K562 (cell line): ENCODE data around the gene PLEKHF1.

Source experiments
- JUN ChIP-seq, 2 experiments: sonication (generic) in 1 of 2; formaldehyde crosslinking in 1 of 2; IDR thresholded peaks; 2 replicates each; pipeline versions ENCODE4 v1.6.1 to v1.8.0; 2012 to 2022; ENCODE audit warnings: borderline replicate concordance in 2 of 2, mild to moderate bottlenecking in 2 of 2, improper control_type of control experiment in 1 of 2, low read depth in 1 of 2, low read length in 1 of 2, missing genetic modification reagents in 1 of 2
- PHB2 ChIP-seq: fragments of 450-650 bp; IDR thresholded peaks from 2 replicates; pipeline ENCODE4 v1.6.1; 2017; ENCODE audit warnings: low read depth
- PTRF ChIP-seq: fragments of 450-650 bp; IDR thresholded peaks from 2 replicates; pipeline ENCODE4 v1.6.1; 2016; ENCODE audit warnings: mild to moderate bottlenecking, missing genetic modification characterization, missing compliant biosample characterization
- SMARCE1 ChIP-seq: fragments of 450-650 bp; IDR thresholded peaks from 2 replicates; pipeline ENCODE4 v1.7.1; 2016; ENCODE audit warnings: mild to moderate bottlenecking
- TF ChIP-seq, protein P1 (sequence below): IDR thresholded peaks from 2 replicates; pipeline ENCODE4 v1.6.1; 2016; ENCODE audit warnings: missing genetic modification characterization, missing compliant biosample characterization

DNA sequence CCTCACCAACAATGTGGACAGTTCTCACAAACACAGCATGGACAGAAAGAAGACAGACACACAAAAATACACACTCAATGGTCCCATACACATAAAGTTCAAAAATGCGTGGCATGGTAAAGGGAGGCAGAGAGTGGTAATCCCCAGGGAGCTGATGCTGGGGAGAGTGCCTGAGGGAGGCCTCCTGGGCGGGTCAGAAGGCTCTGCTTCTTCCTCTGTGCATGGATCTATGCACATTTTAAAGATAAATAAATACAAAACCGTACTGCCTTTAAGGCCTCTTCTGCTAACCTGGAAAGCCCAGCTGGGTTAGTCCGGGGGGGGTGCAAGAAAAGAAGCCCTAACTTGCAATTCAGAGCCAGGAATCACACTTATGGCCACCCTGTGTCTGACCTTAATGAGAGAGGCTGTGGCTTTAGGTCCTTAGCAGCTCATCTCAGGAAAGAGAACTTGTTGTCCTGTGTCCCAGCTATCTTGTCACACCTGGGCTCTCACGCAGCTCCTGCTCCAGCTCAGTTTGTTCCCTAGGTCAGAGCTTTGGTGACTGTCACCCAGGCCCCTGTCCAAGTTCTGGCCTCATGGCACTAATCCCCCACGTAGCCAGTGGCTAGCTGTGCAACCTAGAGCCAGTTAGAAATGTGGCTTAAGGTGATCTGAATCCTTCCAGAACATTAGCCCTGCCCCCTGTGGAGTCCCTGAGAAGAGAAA lies 30.7 kb upstream of the PLEKHF1 start:
- no peak for TF ChIP-seq SMARCE1
- TF ChIP-seq, protein P1, sequence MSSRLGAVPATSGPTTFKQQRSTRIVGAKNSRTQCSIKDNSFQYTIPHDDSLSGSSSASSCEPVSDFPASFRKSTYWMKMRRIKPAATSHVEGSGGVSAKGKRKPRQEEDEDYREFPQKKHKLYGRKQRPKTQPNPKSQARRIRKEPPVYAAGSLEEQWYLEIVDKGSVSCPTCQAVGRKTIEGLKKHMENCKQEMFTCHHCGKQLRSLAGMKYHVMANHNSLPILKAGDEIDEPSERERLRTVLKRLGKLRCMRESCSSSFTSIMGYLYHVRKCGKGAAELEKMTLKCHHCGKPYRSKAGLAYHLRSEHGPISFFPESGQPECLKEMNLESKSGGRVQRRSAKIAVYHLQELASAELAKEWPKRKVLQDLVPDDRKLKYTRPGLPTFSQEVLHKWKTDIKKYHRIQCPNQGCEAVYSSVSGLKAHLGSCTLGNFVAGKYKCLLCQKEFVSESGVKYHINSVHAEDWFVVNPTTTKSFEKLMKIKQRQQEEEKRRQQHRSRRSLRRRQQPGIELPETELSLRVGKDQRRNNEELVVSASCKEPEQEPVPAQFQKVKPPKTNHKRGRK (tag) = no peak
- no peak for TF ChIP-seq PHB2
- no peak for TF ChIP-seq JUN (IDR thresholded peaks at IDR 0.05; ENCODE audit: borderline replicate concordance, low read depth, low read length)
- no peak for TF ChIP-seq JUN (CRISPR knock-in tag; IDR thresholded peaks at IDR 0.05; ENCODE audit: borderline replicate concordance)
- TF ChIP-seq PTRF (tag) = no peak
